SK-N-SH (cell line): ENCODE data around the gene TCOF1. TPM values are rescaled to one million over a fixed set of nuclear protein-coding genes. Genes with fewer than 3 reads are reported as not detected.

Experiments
- CTCF ChIA-PET: fragments of 300-600, 350-600 bp; formaldehyde crosslinking; extraction: SDS; loops from one replicate; lab custom pipeline; 2021; lab: Yijun Ruan, JAX
- POLR2A ChIA-PET: fragments of 350-600 bp; sonication (Branson Sonifier 250); formaldehyde crosslinking; extraction: SDS; loops from one replicate; lab custom pipeline; 2020; ENCODE audit warnings: antibody characterized with exemption, inconsistent platforms; lab: Yijun Ruan, JAX
- DNase-seq: peaks from one replicate; pipeline ENCODE4 v3.0.0; 2012
- H2AFZ ChIP-seq: fragments of 200-600 bp; sonication (generic); 2 replicates; pipeline ENCODE4 v1.8.1; 2016; ENCODE audit warnings: antibody characterized with exemption, mild to moderate bottlenecking, low read depth
- H3F3A ChIP-seq: fragments of 200-600 bp; sonication (generic); replicated peaks from 2 replicates; pipeline ENCODE3; 2016; ENCODE audit warnings: antibody characterized with exemption, mild to moderate bottlenecking; ENCODE audit not compliant: insufficient read depth
- H3K27ac ChIP-seq, 2 experiments: fragments of 200-500 bp in 1 of 2; fragments of 200-600 bp in 1 of 2; sonication (Bioruptor generic) in 1 of 2; sonication (generic), shearing (Covaris generic) in 1 of 2; 2 replicates each; pipeline versions ENCODE4 v1.5.1 to v1.6.1; 2014 to 2016; ENCODE audit warnings: low read depth in 2 of 2, inconsistent platforms in 1 of 2, low read length in 1 of 2, mild to moderate bottlenecking in 1 of 2, mixed read lengths in 1 of 2
- H3K27me3 ChIP-seq: fragments of 200-600 bp; sonication (generic), shearing (Covaris generic); 2 replicates; pipeline ENCODE4 v1.6.1; 2016; ENCODE audit warnings: mixed run types; ENCODE audit not compliant: insufficient read depth
- H3K36me3 ChIP-seq, 2 experiments: fragments of 200-500 bp in 1 of 2; fragments of 200-600 bp in 1 of 2; sonication (Bioruptor generic) in 1 of 2; sonication (generic) in 1 of 2; replicated peaks in 1 of 2; 2 replicates each; pipeline versions ENCODE3 to v1.5.1; 2014 to 2016; ENCODE audit warnings: low read length in 1 of 2, mild to moderate bottlenecking in 1 of 2; ENCODE audit not compliant: insufficient read depth in 2 of 2, control insufficient read depth in 1 of 2
- H3K4me1 ChIP-seq, 2 experiments: fragments of 200-500 bp in 1 of 2; fragments of 200-600 bp in 1 of 2; sonication (Bioruptor generic) in 1 of 2; sonication (generic), shearing (Covaris generic) in 1 of 2; 2 replicates each; pipeline versions ENCODE4 v1.5.1 to v1.6.1; 2014 to 2016; ENCODE audit warnings: low read depth in 1 of 2, low read length in 1 of 2, mixed run types in 1 of 2; ENCODE audit not compliant: insufficient read depth in 2 of 2, control insufficient read depth in 1 of 2
- H3K4me2 ChIP-seq: fragments of 200-600 bp; sonication (generic), shearing (Covaris generic); 2 replicates; pipeline ENCODE4 v1.6.1; 2017; ENCODE audit warnings: mixed run types
- H3K4me3 ChIP-seq, 2 experiments: fragments of 200-500 bp in 1 of 2; fragments of 200-600 bp in 1 of 2; sonication (Bioruptor generic) in 1 of 2; sonication (generic), shearing (Covaris generic) in 1 of 2; 2 replicates each; pipeline versions ENCODE4 v1.5.1 to v1.8.1; 2014 to 2016; ENCODE audit warnings: low read depth in 2 of 2, inconsistent platforms in 1 of 2, low read length in 1 of 2, mild to moderate bottlenecking in 1 of 2, mixed read lengths in 1 of 2, moderate library complexity in 1 of 2
- H3K79me2 ChIP-seq: fragments of 200-600 bp; sonication (generic); 2 replicates; pipeline ENCODE4 v1.8.1; 2017; ENCODE audit warnings: mild to moderate bottlenecking; ENCODE audit not compliant: insufficient read depth
- H3K9ac ChIP-seq: fragments of 200-600 bp; sonication (generic); 2 replicates; pipeline ENCODE4 v1.6.1; 2017; ENCODE audit warnings: mixed run types
- H3K9me2 ChIP-seq: fragments of 200-600 bp; sonication (generic); 2 replicates; pipeline ENCODE4 v1.6.1; 2017; ENCODE audit warnings: mixed run types
- H3K9me3 ChIP-seq: fragments of 200-600 bp; sonication (generic); 2 replicates; pipeline ENCODE4 v1.6.1; 2017; ENCODE audit warnings: mixed run types, mild to moderate bottlenecking, moderate library complexity
- H4K20me1 ChIP-seq: fragments of 200-600 bp; sonication (generic); 2 replicates; pipeline ENCODE4 v1.6.1; 2017; ENCODE audit warnings: mild to moderate bottlenecking, mixed run types; ENCODE audit not compliant: insufficient read depth
- ELF1 ChIP-seq: IDR thresholded peaks from 2 replicates; pipeline ENCODE4 v1.4.0; 2012
- EZH2phosphoT487 ChIP-seq: fragments of 200-600 bp; sonication (generic); IDR thresholded peaks from 2 replicates; pipeline ENCODE4 v1.6.1; 2017; ENCODE audit warnings: low read depth, mixed run types, mild to moderate bottlenecking, antibody characterized with exemption, moderate library complexity, borderline replicate concordance
- FOSL2 ChIP-seq: IDR thresholded peaks from 2 replicates; pipeline ENCODE4 v1.4.0; 2012; ENCODE audit warnings: low read depth, mild to moderate bottlenecking, moderate library complexity, borderline replicate concordance
- FOXJ3 ChIP-seq: sonication (generic); formaldehyde crosslinking; IDR thresholded peaks from 2 replicates; pipeline ENCODE4 v1.5.1; 2020; ENCODE audit warnings: mild to moderate bottlenecking, missing genetic modification reagents
- GABPA ChIP-seq: IDR thresholded peaks from 2 replicates; pipeline ENCODE4 v1.4.0; 2012; ENCODE audit warnings: low read depth, mild to moderate bottlenecking
- GATA2 ChIP-seq: sonication (generic); formaldehyde crosslinking; IDR thresholded peaks from 2 replicates; pipeline ENCODE4 v1.5.0; 2020; ENCODE audit warnings: mild to moderate bottlenecking, missing genetic modification reagents
- JUND ChIP-seq: IDR thresholded peaks from 2 replicates; pipeline ENCODE4 v1.4.0; 2012
- MEF2A ChIP-seq: IDR thresholded peaks from 2 replicates; pipeline ENCODE4 v1.4.0; 2012; ENCODE audit warnings: low read depth, borderline replicate concordance
- NFIC ChIP-seq: IDR thresholded peaks from 2 replicates; pipeline ENCODE4 v1.4.0; 2012; ENCODE audit warnings: borderline replicate concordance
- NRF1 ChIP-seq: IDR thresholded peaks from 2 replicates; pipeline ENCODE4 v1.6.1; 2012; ENCODE audit warnings: low read depth, mild to moderate bottlenecking, low read length
- POLR2AphosphoS5 ChIP-seq: IDR thresholded peaks from 2 replicates; pipeline ENCODE4 v1.6.1; 2012; ENCODE audit warnings: low read depth, low read length
- REST ChIP-seq: IDR thresholded peaks from 2 replicates; pipeline ENCODE4 v1.6.1; 2012; ENCODE audit warnings: mild to moderate bottlenecking, low read depth, low read length, moderate library complexity
- RFX5 ChIP-seq: IDR thresholded peaks from 2 replicates; pipeline ENCODE4 v1.6.1; 2012; ENCODE audit warnings: mild to moderate bottlenecking, improper control_type of control experiment, low read length
- RXRA ChIP-seq: IDR thresholded peaks from 2 replicates; pipeline ENCODE4 v1.4.0; 2012; ENCODE audit warnings: low read depth, mild to moderate bottlenecking, borderline replicate concordance
- SIN3A ChIP-seq: IDR thresholded peaks from 2 replicates; pipeline ENCODE4 v1.6.1; 2012; ENCODE audit warnings: low read depth, mild to moderate bottlenecking, low read length, moderate library complexity, borderline replicate concordance
- SMC3 ChIP-seq: IDR thresholded peaks from 2 replicates; pipeline ENCODE4 v1.6.1; 2012; ENCODE audit warnings: low read depth, low read length, improper control_type of control experiment
- TCF12 ChIP-seq: IDR thresholded peaks from 2 replicates; pipeline ENCODE4 v1.4.0; 2012
- YY1 ChIP-seq: IDR thresholded peaks from 2 replicates; pipeline ENCODE4 v1.4.0; 2012; ENCODE audit warnings: low read depth, mild to moderate bottlenecking
- WGBS: methylation state at CpG from one replicate; pipeline ENCODE4 v1.1.6; 2017; ENCODE audit warnings: low lambda C conversion rate; 5-methylcytosine and 5-hydroxymethylcytosine counted together
- polyA plus RNA-seq, 3 experiments: library from polyadenylated mRNA; depleted of rRNA; stranded (reverse); fragments of >200 nt; gene quantifications; 2 replicates each; pipeline ENCODE4 v1.2.3, GENCODE V29; 2012

TCOF1 gene
- polyA plus RNA-seq, 1 of the 3 experiments (the other 2 are of a cell fraction), result 33.0 TPM

- no peak overlapping the region for H2AFZ ChIP-seq
- H3K4me1 ChIP-seq, result peaks cover 2 to 7% of the 10 kb centered on the region in 2 experiments; a peak in 3 of 4 replicates
- H3K79me2 ChIP-seq, result no peaks in the 10 kb centered on the region
- POLR2A ChIA-PET, result no interaction called here
- no peaks in the 10 kb centered on the region for H4K20me1 ChIP-seq
- peaks cover 6% of the 10 kb centered on the region for H3F3A ChIP-seq
- no peak overlapping the region for H3K4me3 ChIP-seq
- H3K9me3 ChIP-seq, result no peaks in the 10 kb centered on the region
- 91% methylated on average over 9 of the region's 9 CpGs for WGBS
- H3K4me2 ChIP-seq, result no peak overlapping the region
- H3K9ac ChIP-seq, result no peak overlapping the region
- H3K36me3 ChIP-seq, result peaks cover 0 to 18% of the 10 kb centered on the region in 2 experiments
- H3K27me3 ChIP-seq, result no peaks in the 10 kb centered on the region
- no peaks in the 10 kb centered on the region for H3K9me2 ChIP-seq
- no peak overlapping the region for H3K27ac ChIP-seq
- CTCF ChIA-PET, result interaction anchor here (2.3 kb wide), 1 partner anchor 31 kb away, joined by 11 read pairs; no protein-coding TSS in a partner anchor
- TF ChIP-seq RXRA, result no peak
- no peak for TF ChIP-seq GABPA
- no peak for TF ChIP-seq NFIC
- no peak for TF ChIP-seq SIN3A
- TF ChIP-seq FOSL2, result no peak
- TF ChIP-seq GATA2 (CRISPR knock-in tag), result no peak
- TF ChIP-seq ELF1, result no peak
- TF ChIP-seq EZH2phosphoT487, result no peak
- TF ChIP-seq JUND, result no peak
- no peak for TF ChIP-seq MEF2A
- no peak for TF ChIP-seq SMC3
- no peak for TF ChIP-seq YY1
- TF ChIP-seq NRF1, result no peak
- TF ChIP-seq POLR2AphosphoS5, result no peak
- no peak for DNase-seq
Observed at GRCh38 chr5:150404941-150405816, 47.7 kb downstream of the TCOF1 start.

- Histone ChIP-seq H3K9ac (no peak overlapping the region), H3K9me3 (no peaks in the 10 kb centered on the region), H3K4me2 (no peak overlapping the region), H3K9me2 (no peaks in the 10 kb centered on the region), H3K36me3 (peaks cover 0 to 7% of the 10 kb centered on the region in 2 experiments), H3K27ac (no peak overlapping the region), H4K20me1 (no peaks in the 10 kb centered on the region), H3K79me2 (no peaks in the 10 kb centered on the region), H3K4me3 (no peak overlapping the region), H3K27me3 (no peaks in the 10 kb centered on the region), H3K4me1 (peaks cover 4 to 8% of the 10 kb centered on the region in 2 experiments; a peak in 3 of 4 replicates), H3F3A (peaks cover 10% of the 10 kb centered on the region), H2AFZ (no peak overlapping the region)
- TF ChIP-seq POLR2AphosphoS5, result no peak
- no peak for TF ChIP-seq RXRA
- TF ChIP-seq EZH2phosphoT487, result no peak
- TF ChIP-seq GATA2 (CRISPR knock-in tag), result no peak
- TF ChIP-seq REST, result no peak
- no peak for TF ChIP-seq NRF1
- no peak for TF ChIP-seq FOXJ3 (CRISPR knock-in tag)
- no peak for TF ChIP-seq ELF1
- TF ChIP-seq TCF12, result no peak
- no peak for TF ChIP-seq RFX5
- no peak for TF ChIP-seq MEF2A
- ChIA-PET CTCF (interaction anchor here (1.4 to 2.3 kb wide), 2 partner anchors 16 to 30 kb away, joined by 3 to 11 read pairs; no protein-coding TSS in a partner anchor), POLR2A (interaction anchor here (0.6 kb wide), 1 partner anchor 52 kb away, joined by 5 read pairs; no protein-coding TSS in a partner anchor)
- 62% methylated on average over 2 of the region's 4 CpGs for WGBS
- DNase-seq, result no peak
Observed at GRCh38 chr5:150406103-150406722, 48.7 kb downstream of the TCOF1 start.
